Measurements from ENCODE around the gene FBXO21.
"Not testable (repeated sequence)": the region's sequence is repeated elsewhere in the genome, so short reads cannot be mapped to it uniquely, and the experiment has no call there.

The FBXO21 gene

DNA sequence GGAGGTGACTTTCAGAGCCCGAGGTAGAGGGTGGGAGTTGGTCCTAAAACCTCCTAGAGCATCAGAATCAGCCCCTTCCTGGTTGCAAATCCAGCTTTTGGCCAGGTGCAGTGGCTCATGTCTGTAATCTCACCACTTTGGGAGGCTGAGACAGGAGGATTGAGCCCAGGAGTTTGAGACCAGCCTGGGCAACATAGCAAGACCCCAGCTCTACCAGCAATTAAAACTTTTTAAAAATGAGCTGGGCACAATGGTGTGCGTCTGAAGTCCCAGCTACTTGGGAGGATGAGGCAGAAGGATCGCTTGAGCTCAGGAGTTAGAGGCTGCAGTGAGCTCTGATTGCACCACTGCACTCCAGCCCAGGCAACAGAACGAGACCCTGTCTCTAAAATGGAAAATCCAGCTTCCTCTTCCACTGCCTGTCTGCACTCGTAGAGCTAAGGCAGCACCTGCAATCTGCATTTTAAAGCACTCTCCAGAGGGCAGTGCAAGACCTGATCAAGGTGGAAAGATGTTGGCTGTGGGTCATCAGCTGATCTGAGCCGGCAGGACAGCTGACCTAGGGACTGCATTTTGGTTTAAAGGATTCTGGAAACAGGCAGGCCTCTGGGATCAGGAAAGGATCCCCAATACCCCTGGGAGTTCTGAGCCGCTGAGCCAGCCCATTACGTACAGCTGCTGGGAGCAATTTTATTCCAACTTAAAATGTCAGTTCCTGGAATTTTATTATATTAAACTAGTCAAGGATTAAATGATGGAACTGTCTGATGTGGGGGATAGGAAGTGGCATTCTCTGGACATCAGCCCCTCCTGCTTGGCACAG lies 89.2 kb downstream of the FBXO21 start:
- Histone ChIP-seq H3K36me3 (ENCODE audit: control insufficient read depth in 1 of 2, insufficient read depth in 2 of 2, low read length in 2 of 2) (no peaks in the 10 kb centered on the region), H3K4me1 (ENCODE audit: control insufficient read depth in 1 of 2, insufficient read depth in 2 of 2, low read length in 2 of 2) (peaks cover 0 to 20% of the 10 kb centered on the region in 2 donors), H3K9me3 (ENCODE audit: control insufficient read depth in 1 of 2, low read length in 2 of 2) (no peaks in the 10 kb centered on the region), H3K27ac (ENCODE audit: low read length) (no peak overlapping the region), H3K4me3 (ENCODE audit: low read depth in 1 of 2, low read length in 2 of 2) (no peak overlapping the region), H3K27me3 (ENCODE audit: low read depth, low read length) (peaks cover 16% of the 10 kb centered on the region)

DNA sequence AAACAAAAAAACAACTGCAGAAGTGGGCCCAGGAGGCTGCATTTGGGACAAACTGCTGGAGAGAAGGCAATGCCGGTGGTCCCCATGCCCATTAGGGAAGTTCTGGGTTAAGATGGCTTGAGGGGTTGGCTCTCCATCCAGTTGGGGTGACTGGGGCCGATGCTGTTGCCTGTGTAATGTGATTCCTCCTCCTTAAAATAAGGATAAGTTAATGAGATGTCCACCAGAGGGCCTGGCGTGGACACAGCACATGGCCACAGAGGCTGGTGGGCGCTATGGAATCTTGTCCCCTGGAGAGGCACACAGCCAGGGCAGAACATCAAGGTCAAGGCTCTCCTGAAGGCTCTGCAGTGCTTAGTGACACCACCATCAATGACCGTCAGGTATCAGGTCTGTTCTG lies 90.0 kb downstream of the FBXO21 start:
- Histone ChIP-seq H3K27me3 (ENCODE audit: low read depth, low read length) (peaks cover 16% of the 10 kb centered on the region), H3K4me1 (ENCODE audit: control insufficient read depth in 1 of 2, insufficient read depth in 2 of 2, low read length in 2 of 2) (peaks cover 0 to 20% of the 10 kb centered on the region in 2 donors), H3K9me3 (ENCODE audit: control insufficient read depth in 1 of 2, low read length in 2 of 2) (no peaks in the 10 kb centered on the region), H3K36me3 (ENCODE audit: control insufficient read depth in 1 of 2, insufficient read depth in 2 of 2, low read length in 2 of 2) (no peaks in the 10 kb centered on the region), H3K4me3 (ENCODE audit: low read depth in 1 of 2, low read length in 2 of 2) (no peak overlapping the region), H3K27ac (ENCODE audit: low read length) (no peak overlapping the region)

- Histone ChIP-seq H3K27ac (ENCODE audit: low read length) (no peak overlapping the region), H3K36me3 (ENCODE audit: control insufficient read depth in 1 of 2, insufficient read depth in 2 of 2, low read length in 2 of 2) (no peaks in the 10 kb centered on the region), H3K4me3 (ENCODE audit: low read depth in 1 of 2, low read length in 2 of 2) (peak overlapping the region; percentile 42 to 73), H3K27me3 (ENCODE audit: low read depth, low read length) (peaks cover 16% of the 10 kb centered on the region), H3K9me3 (ENCODE audit: control insufficient read depth in 1 of 2, low read length in 2 of 2) (no peaks in the 10 kb centered on the region), H3K4me1 (ENCODE audit: control insufficient read depth in 1 of 2, insufficient read depth in 2 of 2, low read length in 2 of 2) (peaks cover 0 to 20% of the 10 kb centered on the region in 2 donors)
These were observed 91.7 kb downstream of the FBXO21 start for GRCh38 chr12:117098361-117099217.

DNA sequence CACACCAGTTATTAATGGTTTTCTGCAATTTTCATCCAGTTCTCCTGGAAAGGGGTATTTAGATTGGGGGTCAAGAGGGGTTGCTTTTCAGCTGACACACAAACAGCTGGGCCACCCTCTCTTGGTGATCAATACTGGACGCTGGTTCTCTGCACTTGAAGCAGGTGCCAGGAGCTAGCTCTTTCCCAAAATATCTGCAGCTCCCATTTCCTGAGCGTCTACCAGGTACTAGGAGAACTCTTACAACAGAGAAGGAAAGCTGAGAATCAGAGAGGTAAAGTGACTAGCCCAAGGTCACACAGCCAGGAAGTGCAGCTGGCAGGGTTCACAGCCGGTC lies 92.3 kb downstream of the FBXO21 start:
- Histone ChIP-seq H3K4me1 (ENCODE audit: control insufficient read depth in 1 of 2, insufficient read depth in 2 of 2, low read length in 2 of 2) (peaks cover 0 to 20% of the 10 kb centered on the region in 2 donors), H3K36me3 (ENCODE audit: control insufficient read depth in 1 of 2, insufficient read depth in 2 of 2, low read length in 2 of 2) (no peaks in the 10 kb centered on the region), H3K27me3 (ENCODE audit: low read depth, low read length) (peaks cover 16% of the 10 kb centered on the region), H3K9me3 (ENCODE audit: control insufficient read depth in 1 of 2, low read length in 2 of 2) (no peaks in the 10 kb centered on the region), H3K27ac (ENCODE audit: low read length) (no peak overlapping the region), H3K4me3 (ENCODE audit: low read depth in 1 of 2, low read length in 2 of 2) (peak overlapping the region; percentile 42 to 73)

GRCh38 chr12:117097159-117097558 lies 93.1 kb downstream of the FBXO21 start:
- Histone ChIP-seq H3K4me3 (ENCODE audit: low read depth in 1 of 2, low read length in 2 of 2) (no peak overlapping the region), H3K4me1 (ENCODE audit: control insufficient read depth in 1 of 2, insufficient read depth in 2 of 2, low read length in 2 of 2) (peaks cover 0 to 20% of the 10 kb centered on the region in 2 donors), H3K27me3 (ENCODE audit: low read depth, low read length) (peaks cover 13% of the 10 kb centered on the region)

DNA sequence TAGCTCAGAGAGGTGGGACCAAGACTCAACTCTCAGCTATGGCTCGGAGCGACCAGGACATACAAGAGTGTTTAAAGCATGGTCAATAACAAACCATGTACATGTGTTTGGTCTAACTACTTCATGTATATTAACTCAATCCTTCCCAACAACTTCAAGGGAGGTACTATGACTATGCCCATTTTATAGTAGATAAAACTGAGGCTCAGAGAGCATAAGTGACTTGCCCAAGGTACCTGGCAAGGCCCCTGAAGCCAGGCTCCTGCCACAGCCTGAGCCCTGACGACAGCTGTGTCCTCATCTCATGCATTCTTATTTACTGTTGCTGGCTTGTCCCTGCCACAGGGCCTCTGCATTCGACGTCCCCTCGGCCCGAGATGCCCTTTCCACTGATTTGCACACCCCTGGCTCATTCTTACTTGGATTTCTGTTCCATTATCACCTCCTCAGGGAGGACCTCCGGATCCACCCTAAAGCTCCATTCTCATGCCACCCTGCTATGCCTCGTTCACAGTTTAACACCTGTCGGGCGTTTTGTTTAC lies 93.7 kb downstream of the FBXO21 start:
- H3K27me3 ChIP-seq (ENCODE audit: low read depth, low read length) = peaks cover 13% of the 10 kb centered on the region
- H3K4me3 ChIP-seq (ENCODE audit: low read depth in 1 of 2, low read length in 2 of 2) = no peak overlapping the region
- no peak overlapping the region for H3K27ac ChIP-seq (ENCODE audit: low read length)
- H3K9me3 ChIP-seq (ENCODE audit: control insufficient read depth in 1 of 2, low read length in 2 of 2) = no peaks in the 10 kb centered on the region
- H3K36me3 ChIP-seq (ENCODE audit: control insufficient read depth in 1 of 2, insufficient read depth in 2 of 2, low read length in 2 of 2) = no peaks in the 10 kb centered on the region
- peaks cover 0 to 20% of the 10 kb centered on the region in 2 donors for H3K4me1 ChIP-seq (ENCODE audit: control insufficient read depth in 1 of 2, insufficient read depth in 2 of 2, low read length in 2 of 2)

More at GRCh38 chr12:117097159-117097558, 93.1 kb downstream of the FBXO21 start:
- H3K27ac ChIP-seq (ENCODE audit: low read length) = no peak overlapping the region
- H3K9me3 ChIP-seq (ENCODE audit: control insufficient read depth in 1 of 2, low read length in 2 of 2) = no peaks in the 10 kb centered on the region
- no peaks in the 10 kb centered on the region for H3K36me3 ChIP-seq (ENCODE audit: control insufficient read depth in 1 of 2, insufficient read depth in 2 of 2, low read length in 2 of 2)

- peaks cover 0 to 20% of the 10 kb centered on the region in 2 donors for H3K4me1 ChIP-seq (ENCODE audit: control insufficient read depth in 1 of 2, insufficient read depth in 2 of 2, low read length in 2 of 2)
- not testable (repeated sequence) for H3K4me3 ChIP-seq (ENCODE audit: low read depth in 1 of 2, low read length in 2 of 2); H3K27ac ChIP-seq (ENCODE audit: low read length); H3K36me3 ChIP-seq (ENCODE audit: control insufficient read depth in 1 of 2, insufficient read depth in 2 of 2, low read length in 2 of 2); H3K27me3 ChIP-seq (ENCODE audit: low read depth, low read length); H3K9me3 ChIP-seq (ENCODE audit: control insufficient read depth in 1 of 2, low read length in 2 of 2)
These were observed 95.1 kb downstream of the FBXO21 start for GRCh38 chr12:117095191-117095590.

DNA sequence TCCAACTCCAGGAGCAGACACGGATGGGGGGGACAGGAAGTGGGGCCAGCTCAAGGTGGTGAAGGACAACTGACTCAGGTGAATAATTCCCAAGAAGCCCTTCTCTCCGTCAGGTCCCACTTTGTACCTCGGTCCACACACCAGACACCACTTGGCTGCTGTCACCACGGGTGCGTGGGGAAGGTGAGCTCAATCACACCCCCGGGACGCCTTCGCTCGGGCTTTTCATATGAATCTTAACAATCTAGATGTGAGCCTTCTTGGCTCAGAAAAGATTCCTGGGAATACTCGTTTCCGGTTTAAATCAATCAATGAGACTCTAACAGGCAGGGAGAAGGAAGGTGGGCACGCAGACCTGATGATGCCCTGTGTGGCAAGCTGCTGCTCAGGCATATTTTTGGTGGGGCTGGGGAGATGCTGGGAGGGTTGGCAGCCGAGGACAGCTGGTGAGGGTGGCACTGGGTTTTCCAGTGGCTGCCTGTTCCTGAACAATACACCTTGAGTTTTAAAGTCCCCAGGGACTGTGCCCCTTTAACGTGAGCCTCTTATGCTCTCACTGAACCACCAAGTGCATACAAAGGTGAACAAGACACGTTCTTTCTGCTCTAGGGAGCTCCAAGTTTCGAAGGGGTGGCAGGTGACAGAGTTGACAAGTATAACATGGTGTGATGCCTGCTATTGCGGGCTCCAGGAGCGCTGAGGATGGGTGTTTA lies 96.2 kb downstream of the FBXO21 start:
- H3K4me1 ChIP-seq (ENCODE audit: control insufficient read depth in 1 of 2, insufficient read depth in 2 of 2, low read length in 2 of 2) = peaks cover 0 to 14% of the 10 kb centered on the region in 2 donors
- no peak overlapping the region for H3K4me3 ChIP-seq (ENCODE audit: low read depth in 1 of 2, low read length in 2 of 2)
- peaks cover 6% of the 10 kb centered on the region for H3K27me3 ChIP-seq (ENCODE audit: low read depth, low read length)
- H3K36me3 ChIP-seq (ENCODE audit: control insufficient read depth in 1 of 2, insufficient read depth in 2 of 2, low read length in 2 of 2) = no peaks in the 10 kb centered on the region
- H3K9me3 ChIP-seq (ENCODE audit: control insufficient read depth in 1 of 2, low read length in 2 of 2) = peaks cover 0 to 11% of the 10 kb centered on the region in 2 donors
- no peak overlapping the region for H3K27ac ChIP-seq (ENCODE audit: low read length)

- peaks cover 0 to 12% of the 10 kb centered on the region in 2 donors for H3K9me3 ChIP-seq (ENCODE audit: control insufficient read depth in 1 of 2, low read length in 2 of 2)
- peaks cover 0 to 7% of the 10 kb centered on the region in 2 donors for H3K4me1 ChIP-seq (ENCODE audit: control insufficient read depth in 1 of 2, insufficient read depth in 2 of 2, low read length in 2 of 2)
- H3K4me3 ChIP-seq (ENCODE audit: low read depth in 1 of 2, low read length in 2 of 2) = no peak overlapping the region
- H3K27ac ChIP-seq (ENCODE audit: low read length) = no peak overlapping the region
- H3K36me3 ChIP-seq (ENCODE audit: control insufficient read depth in 1 of 2, insufficient read depth in 2 of 2, low read length in 2 of 2) = no peaks in the 10 kb centered on the region
- H3K27me3 ChIP-seq (ENCODE audit: low read depth, low read length) = peaks cover 5% of the 10 kb centered on the region
These were observed 96.8 kb downstream of the FBXO21 start for GRCh38 chr12:117093431-117093830.

GRCh38 chr12:117092886-117093285 lies 97.4 kb downstream of the FBXO21 start:
- Histone ChIP-seq H3K36me3 (ENCODE audit: control insufficient read depth in 1 of 2, insufficient read depth in 2 of 2, low read length in 2 of 2) (no peaks in the 10 kb centered on the region), H3K9me3 (ENCODE audit: control insufficient read depth in 1 of 2, low read length in 2 of 2) (peaks cover 0 to 12% of the 10 kb centered on the region in 2 donors), H3K4me3 (ENCODE audit: low read depth in 1 of 2, low read length in 2 of 2) (no peak overlapping the region), H3K27me3 (ENCODE audit: low read depth, low read length) (no peaks in the 10 kb centered on the region), H3K4me1 (ENCODE audit: control insufficient read depth in 1 of 2, insufficient read depth in 2 of 2, low read length in 2 of 2) (peaks cover 0 to 2% of the 10 kb centered on the region in 2 donors), H3K27ac (ENCODE audit: low read length) (no peak overlapping the region)

GRCh38 chr12:117092511-117092780 lies 97.8 kb downstream of the FBXO21 start:
- no peaks in the 10 kb centered on the region for H3K4me1 ChIP-seq (ENCODE audit: control insufficient read depth in 1 of 2, insufficient read depth in 2 of 2, low read length in 2 of 2)
- H3K27me3 ChIP-seq (ENCODE audit: low read depth, low read length) = no peaks in the 10 kb centered on the region
- no peak overlapping the region for H3K27ac ChIP-seq (ENCODE audit: low read length)
- peaks cover 0 to 12% of the 10 kb centered on the region in 2 donors for H3K9me3 ChIP-seq (ENCODE audit: control insufficient read depth in 1 of 2, low read length in 2 of 2)
- no peak overlapping the region for H3K4me3 ChIP-seq (ENCODE audit: low read depth in 1 of 2, low read length in 2 of 2)
- no peaks in the 10 kb centered on the region for H3K36me3 ChIP-seq (ENCODE audit: control insufficient read depth in 1 of 2, insufficient read depth in 2 of 2, low read length in 2 of 2)
